ENCODE data around the gene DOCK3.
A peak's percentile ranks its signal among the peaks of the same experiment; 100 is the strongest.
"Not testable (repeated sequence)": the region's sequence is repeated elsewhere in the genome, so short reads cannot be mapped to it uniquely, and the experiment has no call there.

DOCK3 gene

GRCh38 chr3:50873376-50874157 lies 198.8 kb downstream of the DOCK3 start:
- H3K9me2 ChIP-seq (replicated peaks; ENCODE audit: insufficient read depth, low read length), result no peaks in the 10 kb centered on the region
- DNase-seq, result peak; percentile 13
- H3K9me3 ChIP-seq (replicated peaks; ENCODE audit: insufficient read depth, low read length), result no peaks in the 10 kb centered on the region
- no peak overlapping the region for H2AFZ ChIP-seq (ENCODE audit: low read length)
- no peaks in the 10 kb centered on the region for H4K20me1 ChIP-seq (ENCODE audit: insufficient read depth, low read length)
- H3F3A ChIP-seq (ENCODE audit: insufficient read depth, low read length), result no peaks in the 10 kb centered on the region
- H3K4me3 ChIP-seq (ENCODE audit: low read length), result no peak overlapping the region
- H3K36me3 ChIP-seq (replicated peaks; ENCODE audit: insufficient read depth, low read length), result no peaks in the 10 kb centered on the region
- no peaks in the 10 kb centered on the region for H3K27me3 ChIP-seq (replicated peaks; ENCODE audit: insufficient read depth, low read length)
- TF ChIP-seq EZH2phosphoT487 (IDR thresholded peaks at IDR 0.05; ENCODE audit: low read length) (no peak), EZH2 (optimal IDR thresholded peaks at IDR 0.05; ENCODE audit: low read depth, low read length) (no peak), CTCF (IDR thresholded peaks at IDR 0.05; ENCODE audit: low read length) (no peak)
- peak overlapping the region; percentile 26; the same call in 1 of the 2 replicates for H3K4me2 ChIP-seq (ENCODE audit: low read depth, low read length)
- H3K79me2 ChIP-seq (ENCODE audit: low read length), result no peaks in the 10 kb centered on the region
- H3K4me1 ChIP-seq (ENCODE audit: low read length), result peaks cover 10% of the 10 kb centered on the region; the same call in 1 of the 2 replicates
- no peak overlapping the region for H3K27ac ChIP-seq (ENCODE audit: low read length)
- H3K9ac ChIP-seq (ENCODE audit: low read length), result no peak overlapping the region

GRCh38 chr3:50874876-50875275 lies 200.1 kb downstream of the DOCK3 start:
- H2AFZ ChIP-seq (ENCODE audit: low read length); H3K27ac ChIP-seq (ENCODE audit: low read length); H3K79me2 ChIP-seq (ENCODE audit: low read length); H3K4me2 ChIP-seq (ENCODE audit: low read depth, low read length); H3K9me3 ChIP-seq (replicated peaks; ENCODE audit: insufficient read depth, low read length); H3K36me3 ChIP-seq (replicated peaks; ENCODE audit: insufficient read depth, low read length); H3K9me2 ChIP-seq (replicated peaks; ENCODE audit: insufficient read depth, low read length); H3K27me3 ChIP-seq (replicated peaks; ENCODE audit: insufficient read depth, low read length); H3F3A ChIP-seq (ENCODE audit: insufficient read depth, low read length); H4K20me1 ChIP-seq (ENCODE audit: insufficient read depth, low read length); H3K9ac ChIP-seq (ENCODE audit: low read length); H3K4me3 ChIP-seq (ENCODE audit: low read length); DNase-seq: not testable (repeated sequence)
- H3K4me1 ChIP-seq (ENCODE audit: low read length), result peaks cover 10% of the 10 kb centered on the region; the same call in 1 of the 2 replicates

- no peaks in the 10 kb centered on the region for H3F3A ChIP-seq (ENCODE audit: insufficient read depth, low read length)
- DNase-seq, result no peak
- H3K4me2 ChIP-seq (ENCODE audit: low read depth, low read length), result no peak overlapping the region
- no peaks in the 10 kb centered on the region for H3K27me3 ChIP-seq (replicated peaks; ENCODE audit: insufficient read depth, low read length)
- H4K20me1 ChIP-seq (ENCODE audit: insufficient read depth, low read length), result no peaks in the 10 kb centered on the region
- H2AFZ ChIP-seq (ENCODE audit: low read length), result no peak overlapping the region
- H3K9me2 ChIP-seq (replicated peaks; ENCODE audit: insufficient read depth, low read length), result no peaks in the 10 kb centered on the region
- H3K4me1 ChIP-seq (ENCODE audit: low read length), result peaks cover 10% of the 10 kb centered on the region; the same call in 1 of the 2 replicates
- H3K27ac ChIP-seq (ENCODE audit: low read length), result no peak overlapping the region
- H3K79me2 ChIP-seq (ENCODE audit: low read length), result no peaks in the 10 kb centered on the region
- H3K4me3 ChIP-seq (ENCODE audit: low read length), result no peak overlapping the region
- no peaks in the 10 kb centered on the region for H3K9me3 ChIP-seq (replicated peaks; ENCODE audit: insufficient read depth, low read length)
- TF ChIP-seq EZH2 (optimal IDR thresholded peaks at IDR 0.05; ENCODE audit: low read depth, low read length) (no peak), CTCF (IDR thresholded peaks at IDR 0.05; ENCODE audit: low read length) (no peak), EZH2phosphoT487 (IDR thresholded peaks at IDR 0.05; ENCODE audit: low read length) (no peak)
- H3K9ac ChIP-seq (ENCODE audit: low read length), result no peak overlapping the region
- H3K36me3 ChIP-seq (replicated peaks; ENCODE audit: insufficient read depth, low read length), result no peaks in the 10 kb centered on the region
Measured at GRCh38 chr3:50876947-50877346, 202.2 kb downstream of the DOCK3 start.

GRCh38 chr3:50882733-50883132 lies 208.0 kb downstream of the DOCK3 start:
- H3K27ac ChIP-seq (ENCODE audit: low read length); H3K4me1 ChIP-seq (ENCODE audit: low read length); H3K9me2 ChIP-seq (replicated peaks; ENCODE audit: insufficient read depth, low read length); H3K4me2 ChIP-seq (ENCODE audit: low read depth, low read length); H3K79me2 ChIP-seq (ENCODE audit: low read length); H3K9ac ChIP-seq (ENCODE audit: low read length); H2AFZ ChIP-seq (ENCODE audit: low read length); H3K36me3 ChIP-seq (replicated peaks; ENCODE audit: insufficient read depth, low read length); H4K20me1 ChIP-seq (ENCODE audit: insufficient read depth, low read length); H3F3A ChIP-seq (ENCODE audit: insufficient read depth, low read length); H3K4me3 ChIP-seq (ENCODE audit: low read length); DNase-seq; H3K9me3 ChIP-seq (replicated peaks; ENCODE audit: insufficient read depth, low read length); H3K27me3 ChIP-seq (replicated peaks; ENCODE audit: insufficient read depth, low read length): not testable (repeated sequence)
